HepG2 (cell line): ENCODE measurements around the gene TEF. TPM values are rescaled to one million over a fixed set of nuclear protein-coding genes. Genes with fewer than 3 reads are reported as not detected.

Source experiments
- DMAP1 ChIP-seq: IDR thresholded peaks from 2 replicates; pipeline ENCODE4 v1.6.1; 2016
- EEA1 ChIP-seq: sonication (generic); formaldehyde crosslinking; IDR thresholded peaks from 2 replicates; pipeline ENCODE4 v1.5.1; 2020; ENCODE audit warnings: mild to moderate bottlenecking, missing genetic modification reagents, borderline replicate concordance
- FOXA3 ChIP-seq: IDR thresholded peaks from 2 replicates; pipeline ENCODE4 v1.6.1; 2016; ENCODE audit warnings: missing genetic modification reagents, missing compliant biosample characterization
- GATAD2A ChIP-seq: IDR thresholded peaks from 2 replicates; pipeline ENCODE4 v1.6.1; 2016
- GLMP ChIP-seq: sonication (generic); formaldehyde crosslinking; IDR thresholded peaks from 2 replicates; pipeline ENCODE4 v1.9.0; 2021; ENCODE audit warnings: missing genetic modification reagents, mild to moderate bottlenecking, borderline replicate concordance
- HNF4G ChIP-seq, 2 experiments: sonication (generic) in 1 of 2; formaldehyde crosslinking in 1 of 2; IDR thresholded peaks; 2 replicates each; pipeline versions ENCODE4 v1.4.0 to v1.6.1; 2011 to 2020; ENCODE audit warnings: borderline replicate concordance in 2 of 2, low read depth in 2 of 2, mild to moderate bottlenecking in 2 of 2, low read length in 1 of 2, missing genetic modification reagents in 1 of 2, moderate library complexity in 1 of 2
- KLF13 ChIP-seq: sonication (generic); formaldehyde crosslinking; IDR thresholded peaks from 2 replicates; pipeline ENCODE4 v1.4.0; 2020; ENCODE audit warnings: mild to moderate bottlenecking, missing genetic modification reagents
- MEF2D ChIP-seq: sonication (generic); formaldehyde crosslinking; IDR thresholded peaks from 2 replicates; pipeline ENCODE4 v1.5.1; 2020; ENCODE audit warnings: mild to moderate bottlenecking, missing genetic modification reagents
- NR2C2 ChIP-seq: sonication (generic); formaldehyde crosslinking; IDR thresholded peaks from 2 replicates; pipeline ENCODE4 v1.4.0; 2020; ENCODE audit warnings: missing genetic modification reagents, mild to moderate bottlenecking, moderate library complexity, borderline replicate concordance
- PHF21A ChIP-seq: sonication (generic); formaldehyde crosslinking; IDR thresholded peaks from 2 replicates; pipeline ENCODE4 v1.5.0; 2020; ENCODE audit warnings: mild to moderate bottlenecking, missing genetic modification reagents
- SETDB1 ChIP-seq: sonication (generic); formaldehyde crosslinking; IDR thresholded peaks from 2 replicates; pipeline ENCODE4 v1.5.1; 2020; ENCODE audit warnings: missing genetic modification reagents, mild to moderate bottlenecking, borderline replicate concordance
- SOX6 ChIP-seq, 2 experiments: fragments of 450-650 bp in 1 of 2; sonication (generic) in 1 of 2; formaldehyde crosslinking in 1 of 2; IDR thresholded peaks; 2 replicates each; pipeline versions ENCODE4 v1.4.0 to v1.6.1; 2017 to 2020; ENCODE audit warnings: antibody characterized with exemption in 1 of 2, mild to moderate bottlenecking in 1 of 2, missing genetic modification reagents in 1 of 2
- STAT5B ChIP-seq: sonication (generic); formaldehyde crosslinking; IDR thresholded peaks from 2 replicates; pipeline ENCODE4 v1.4.0; 2020; ENCODE audit warnings: missing genetic modification reagents
- ZGPAT ChIP-seq: IDR thresholded peaks from 2 replicates; pipeline ENCODE4 v1.6.1; 2016; ENCODE audit warnings: mild to moderate bottlenecking
- ZNF121 ChIP-seq: sonication (generic); formaldehyde crosslinking; IDR thresholded peaks from 2 replicates; pipeline ENCODE4 v1.5.0; 2020; ENCODE audit warnings: mild to moderate bottlenecking, missing genetic modification reagents
- ZNF280D ChIP-seq: sonication (generic); formaldehyde crosslinking; IDR thresholded peaks from 2 replicates; pipeline ENCODE4 v1.5.1; 2020; ENCODE audit warnings: mild to moderate bottlenecking, missing genetic modification reagents
- ZNF34 ChIP-seq: sonication (generic); formaldehyde crosslinking; IDR thresholded peaks from 2 replicates; pipeline ENCODE4 v1.4.0; 2020; ENCODE audit warnings: mild to moderate bottlenecking, missing genetic modification reagents, borderline replicate concordance
- ZNF432 ChIP-seq: sonication (generic); formaldehyde crosslinking; IDR thresholded peaks from 2 replicates; pipeline ENCODE4 v1.5.0; 2020; ENCODE audit warnings: missing genetic modification reagents, mild to moderate bottlenecking, borderline replicate concordance
- ZNF570 ChIP-seq: sonication (generic); formaldehyde crosslinking; IDR thresholded peaks from 2 replicates; pipeline ENCODE4 v1.4.0; 2020; ENCODE audit warnings: mild to moderate bottlenecking, missing genetic modification reagents, borderline replicate concordance
- ZNF687 ChIP-seq: sonication (generic); formaldehyde crosslinking; IDR thresholded peaks from 2 replicates; pipeline ENCODE4 v1.5.1; 2020; ENCODE audit warnings: mild to moderate bottlenecking, missing genetic modification reagents, moderate library complexity
- polyA plus RNA-seq, 8 experiments: library from polyadenylated mRNA; depleted of rRNA in 3 of 8; stranded (reverse) in 7 of 8; unstranded in 1 of 8; fragments of >200 nt; fragmentation: Illumina TruSeq in 4 of 8; extraction: Trizol in 4 of 8; gene quantifications; 2 replicates each; pipeline versions ENCODE4 v1.2.1 to v1.2.3, GENCODE V29; 2011 to 2016; ENCODE audit warnings: low read depth in 4 of 8, missing spikeins in 1 of 8, mixed read lengths in 1 of 8; ENCODE audit not compliant: insufficient read depth in 1 of 8
- total RNA-seq, 5 experiments: library from RNA; depleted of rRNA; stranded (reverse); fragments of >200 nt; fragmentation: Illumina TruSeq; extraction: Trizol; gene quantifications; 2 replicates each; pipeline ENCODE4 v1.2.3, GENCODE V29; 2016; ENCODE audit warnings: low read depth in 1 of 5

Gene TEF
- total and polyA plus RNA-seq, 2 of the 13 experiments (the other 11 are each of a cell fraction or from before 2014, with no cell fraction given), result 7.6 to 11.2 TPM

GRCh38 chr22:41360126-41360525 lies 21.6 kb upstream of the TEF start (continued):
- TF ChIP-seq KLF13 (CRISPR knock-in tag), result no peak
- TF ChIP-seq ZGPAT (CRISPR knock-in tag), result peak; percentile 48; the same call in 1 of the 2 replicates
- TF ChIP-seq FOXA3, result peak; percentile 97
- TF ChIP-seq ZNF687 (CRISPR knock-in tag), result peak; percentile 78
- no peak for TF ChIP-seq ZNF570
- no peak for TF ChIP-seq ZNF34 (CRISPR knock-in tag)
- peak; percentile 28; the same call in 1 of the 2 replicates for TF ChIP-seq DMAP1 (CRISPR knock-in tag)
- no peak for TF ChIP-seq STAT5B
- no peak for TF ChIP-seq GLMP (CRISPR knock-in tag)
- peak; percentile 72; the same call in 1 of the 2 replicates for TF ChIP-seq HNF4G (IDR thresholded peaks at IDR 0.05; ENCODE audit: borderline replicate concordance, low read depth, low read length)
- TF ChIP-seq HNF4G (CRISPR knock-in tag; IDR thresholded peaks at IDR 0.05; ENCODE audit: borderline replicate concordance, low read depth), result no peak
- TF ChIP-seq ZNF432 (CRISPR knock-in tag), result no peak
- peak; percentile 70 for TF ChIP-seq GATAD2A
- no peak for TF ChIP-seq SOX6 (IDR thresholded peaks at IDR 0.05)
- TF ChIP-seq SOX6 (CRISPR knock-in tag; IDR thresholded peaks at IDR 0.05), result peak; percentile 33
- TF ChIP-seq MEF2D, result no peak
- no peak for TF ChIP-seq ZNF280D (CRISPR knock-in tag)
- no peak for TF ChIP-seq SETDB1
- TF ChIP-seq ZNF121 (CRISPR knock-in tag), result peak; percentile 76
- TF ChIP-seq PHF21A (CRISPR knock-in tag), result peak; percentile 66; the same call in 1 of the 2 replicates
- 0 out of 2 replicates have a peak, but pooled peaks have one; percentile 36 for TF ChIP-seq NR2C2
- no peak for TF ChIP-seq EEA1
